HFF-Myc (cell line): ENCODE measurements around the gene STN1.

Source experiments
- DNase-seq: peaks from one replicate; pipeline ENCODE4 v3.0.0-alpha.2; 2011; ENCODE audit warnings: low read depth; ENCODE audit errors: extremely low read depth
- H3K4me3 ChIP-seq: replicated peaks from 2 replicates; pipeline ENCODE4 v1.5.1; 2011; ENCODE audit warnings: low read depth, mild to moderate bottlenecking, control low read depth, low read length
- TF ChIP-seq, protein P1 (sequence below): IDR thresholded peaks from 2 replicates; pipeline ENCODE4 v1.5.1; 2012; ENCODE audit warnings: mild to moderate bottlenecking, low read depth, low read length, control low read depth; ENCODE audit errors: missing control alignments

Gene STN1

DNA sequence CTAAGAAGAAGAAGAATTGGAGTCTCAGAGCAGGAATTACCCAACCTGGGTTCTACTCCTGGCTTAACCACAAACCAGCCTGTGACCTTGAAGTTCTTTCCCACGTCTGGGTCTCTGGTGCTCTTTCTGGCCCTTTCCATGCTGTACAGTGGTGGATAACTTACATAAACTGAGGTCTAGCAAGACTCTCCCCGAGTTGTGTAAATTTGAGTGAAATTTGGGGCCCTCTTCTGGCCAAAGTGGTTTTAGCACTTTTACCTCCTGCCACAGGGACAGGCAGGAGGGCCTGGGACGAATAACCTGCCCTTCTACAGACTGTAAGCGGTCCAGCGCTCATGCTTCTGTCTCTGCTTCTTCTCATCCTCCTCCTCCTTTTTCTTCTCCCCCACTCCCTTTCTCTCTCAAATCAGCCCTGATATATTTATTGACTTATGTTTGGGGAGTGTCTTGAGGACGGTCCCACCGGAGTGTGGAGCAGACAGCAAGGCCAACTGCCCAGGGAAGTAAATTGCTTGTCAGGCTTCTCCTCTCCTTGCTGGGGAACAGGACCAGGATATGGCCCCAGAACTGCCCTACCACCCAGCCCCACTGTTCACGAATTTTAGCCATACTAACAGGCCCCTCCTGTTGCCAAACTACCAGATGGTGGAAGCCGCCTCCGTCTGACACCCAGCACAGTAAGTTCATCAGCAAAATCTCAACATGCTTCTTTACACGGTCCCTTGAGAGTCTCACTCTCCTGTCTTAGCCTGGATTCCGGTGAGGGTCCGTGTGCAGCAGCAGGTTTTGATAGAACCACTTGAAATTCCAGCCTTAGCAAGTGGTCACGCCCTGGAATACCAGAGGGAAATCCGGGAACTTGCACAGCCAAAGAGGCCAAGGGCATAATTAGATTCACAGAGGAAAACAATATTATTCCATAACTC, 58.6 kb downstream of the STN1 start:
- peak; percentile 41 for DNase-seq
- TF ChIP-seq, protein P1, sequence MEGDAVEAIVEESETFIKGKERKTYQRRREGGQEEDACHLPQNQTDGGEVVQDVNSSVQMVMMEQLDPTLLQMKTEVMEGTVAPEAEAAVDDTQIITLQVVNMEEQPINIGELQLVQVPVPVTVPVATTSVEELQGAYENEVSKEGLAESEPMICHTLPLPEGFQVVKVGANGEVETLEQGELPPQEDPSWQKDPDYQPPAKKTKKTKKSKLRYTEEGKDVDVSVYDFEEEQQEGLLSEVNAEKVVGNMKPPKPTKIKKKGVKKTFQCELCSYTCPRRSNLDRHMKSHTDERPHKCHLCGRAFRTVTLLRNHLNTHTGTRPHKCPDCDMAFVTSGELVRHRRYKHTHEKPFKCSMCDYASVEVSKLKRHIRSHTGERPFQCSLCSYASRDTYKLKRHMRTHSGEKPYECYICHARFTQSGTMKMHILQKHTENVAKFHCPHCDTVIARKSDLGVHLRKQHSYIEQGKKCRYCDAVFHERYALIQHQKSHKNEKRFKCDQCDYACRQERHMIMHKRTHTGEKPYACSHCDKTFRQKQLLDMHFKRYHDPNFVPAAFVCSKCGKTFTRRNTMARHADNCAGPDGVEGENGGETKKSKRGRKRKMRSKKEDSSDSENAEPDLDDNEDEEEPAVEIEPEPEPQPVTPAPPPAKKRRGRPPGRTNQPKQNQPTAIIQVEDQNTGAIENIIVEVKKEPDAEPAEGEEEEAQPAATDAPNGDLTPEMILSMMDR: peak; percentile 64
- no peak overlapping the region for H3K4me3 ChIP-seq

DNA sequence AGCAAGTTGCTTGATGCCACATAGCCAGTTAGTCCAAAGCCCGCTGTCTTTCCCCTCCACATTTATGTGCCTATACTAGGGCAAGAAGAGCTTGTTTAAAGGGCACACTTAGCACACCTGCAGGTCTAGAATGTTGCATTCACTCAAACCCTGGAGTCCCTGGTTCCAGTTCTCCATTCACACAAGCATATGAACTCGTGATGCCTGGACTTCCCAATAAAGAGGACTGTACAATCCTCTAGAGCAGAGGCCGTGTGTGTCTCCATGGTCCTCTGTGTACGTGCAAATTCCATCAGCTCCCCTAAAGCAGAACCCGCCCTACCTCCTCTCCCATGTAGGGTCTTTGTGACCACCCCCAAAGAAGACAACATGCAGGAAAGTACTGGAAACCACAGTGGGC, 59.6 kb downstream of the STN1 start:
- no peak overlapping the region for H3K4me3 ChIP-seq
- TF ChIP-seq, protein P1: no peak
- no peak for DNase-seq

DNA sequence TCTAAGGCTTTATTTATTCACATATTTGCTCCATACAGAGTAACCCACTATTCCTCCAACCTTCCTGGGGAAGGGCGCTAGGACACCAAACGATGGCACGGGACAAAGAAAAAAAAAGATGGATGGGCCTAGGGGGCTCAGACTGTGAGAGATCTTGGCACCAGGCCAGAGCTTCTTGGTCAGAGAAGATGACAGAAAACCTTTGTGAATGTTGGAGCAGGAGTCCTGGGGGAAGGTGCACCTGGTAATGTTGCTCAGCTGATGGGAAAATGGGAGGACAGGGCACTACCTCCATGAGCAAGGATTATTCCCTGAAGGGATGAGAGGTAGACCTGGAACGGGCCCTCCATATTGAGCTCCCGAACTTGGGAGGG, 61.2 kb downstream of the STN1 start:
- TF ChIP-seq, protein P1: no peak
- DNase-seq: no peak
- H3K4me3 ChIP-seq: no peak overlapping the region

DNA sequence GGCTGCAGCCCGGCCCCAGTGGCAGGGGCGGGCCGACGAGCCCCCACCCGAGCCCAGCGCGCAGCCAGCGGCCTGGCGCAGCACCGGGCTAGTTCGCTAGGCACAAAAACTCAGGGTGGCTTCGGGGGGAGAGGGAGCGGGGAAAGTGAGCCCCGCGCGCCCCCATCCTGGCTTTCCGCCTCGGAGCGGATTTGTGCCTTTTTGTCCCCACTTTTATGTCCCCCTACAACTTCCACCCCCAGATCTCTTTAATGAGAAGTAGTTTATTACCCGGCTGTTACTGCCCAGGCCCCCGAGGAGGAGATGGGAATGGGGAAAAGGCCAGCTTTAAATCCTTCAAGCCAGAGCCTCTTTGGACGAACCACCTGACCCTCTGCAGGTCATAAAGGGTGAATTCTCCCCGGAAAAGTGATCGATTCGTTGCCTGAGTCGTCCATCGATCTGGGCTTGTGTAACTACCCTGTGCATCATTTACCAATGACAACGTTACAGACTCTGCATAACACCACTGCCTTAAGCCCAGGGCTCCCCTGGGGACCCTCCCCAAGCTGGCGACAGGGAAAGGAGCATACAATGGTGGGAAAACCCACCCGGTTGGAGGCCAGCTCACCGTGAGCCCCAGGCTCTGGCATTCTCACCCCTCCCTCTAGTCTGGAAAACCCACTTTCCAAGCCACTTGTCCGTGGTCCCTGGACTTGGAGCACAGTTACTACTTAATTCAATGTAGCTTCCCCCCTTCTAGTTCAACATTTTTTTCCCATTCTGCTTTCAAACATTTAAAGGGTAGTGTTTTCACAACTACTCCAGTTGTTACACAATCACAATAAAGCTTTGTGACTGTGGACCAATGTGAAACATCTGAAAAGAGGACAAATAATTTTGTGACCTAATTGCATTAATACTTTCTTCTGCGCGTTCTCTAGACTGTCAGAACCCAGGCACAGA, 61.9 kb downstream of the STN1 start:
- no peak for DNase-seq
- peak overlapping the region; percentile 50 for H3K4me3 ChIP-seq
- TF ChIP-seq, protein P1: no peak

DNA sequence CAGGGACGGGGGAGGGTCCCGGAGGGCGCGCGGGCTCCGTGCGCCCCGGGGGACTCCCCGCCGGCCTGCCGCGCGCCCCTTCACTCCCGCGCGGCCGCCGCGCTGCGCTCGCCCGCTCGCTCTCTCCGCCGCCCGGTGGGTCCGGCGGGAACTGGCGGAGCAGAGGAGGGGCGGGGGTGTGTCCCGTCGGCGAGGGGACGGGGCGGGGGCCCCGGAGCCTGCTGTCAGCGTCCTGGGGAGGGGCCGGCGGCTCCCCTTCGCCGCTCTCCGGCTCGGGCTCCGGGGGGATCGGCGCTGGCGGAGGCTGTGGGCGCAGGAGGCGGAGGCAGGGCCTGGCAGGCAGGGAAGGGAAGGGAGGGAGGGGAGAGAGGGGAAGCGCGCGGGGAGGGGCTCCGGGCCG, 62.6 kb downstream of the STN1 start, which contains the start of gene SH3PXD2A:
Gene SH3PXD2A (minus strand): TSS at position 153 of the 400 bp plus-strand sequence. CDS start 310 bp downstream, outside the sequence.
- DNase-seq: no peak
- H3K4me3 ChIP-seq: peak within 1 kb of the TSS; percentile 50
- TF ChIP-seq, protein P1: no peak

DNA sequence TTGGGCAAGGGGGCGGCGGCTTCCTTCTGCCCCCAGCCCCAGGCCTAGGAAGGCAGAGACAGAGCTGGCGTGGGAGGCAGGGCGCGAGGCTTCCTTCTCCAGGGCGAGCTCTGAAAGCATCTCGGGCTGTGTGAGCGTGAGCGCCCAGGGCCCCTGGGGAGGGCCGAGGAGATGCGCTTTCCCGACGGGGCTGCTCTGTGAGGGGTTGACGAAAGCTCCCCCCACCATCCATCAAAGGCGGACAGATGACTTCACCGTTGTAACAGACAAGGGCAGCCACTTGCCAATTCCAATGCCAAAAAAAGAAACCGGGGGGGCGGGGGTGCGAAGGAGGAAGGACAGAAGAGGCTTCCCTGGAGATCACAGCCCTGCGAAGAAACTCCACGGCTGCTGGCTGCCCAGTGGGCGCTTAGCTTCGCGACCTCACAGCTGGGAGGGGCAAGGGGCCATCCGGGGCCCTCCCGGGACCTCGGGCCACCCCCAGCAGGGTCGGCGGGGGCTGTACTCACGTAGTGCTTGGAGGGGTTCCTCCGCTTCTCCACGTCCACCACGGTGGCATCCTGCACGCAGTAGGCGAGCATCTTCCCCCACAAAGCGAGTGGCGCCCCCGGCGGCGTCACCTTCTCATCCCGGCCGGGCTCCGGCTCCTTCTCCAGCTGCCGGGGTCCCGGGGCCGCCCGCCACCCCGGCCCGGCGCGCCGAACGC, 63.1 kb downstream of the STN1 start:
- no peak for DNase-seq
- TF ChIP-seq, protein P1: no peak
- peak overlapping the region; percentile 50 for H3K4me3 ChIP-seq
